ENCODE data around the gene ZSCAN21.
"Not testable (repeated sequence)": the region's sequence is repeated elsewhere in the genome, so short reads cannot be mapped to it uniquely, and the experiment has no call there.

Gene ZSCAN21

DNA sequence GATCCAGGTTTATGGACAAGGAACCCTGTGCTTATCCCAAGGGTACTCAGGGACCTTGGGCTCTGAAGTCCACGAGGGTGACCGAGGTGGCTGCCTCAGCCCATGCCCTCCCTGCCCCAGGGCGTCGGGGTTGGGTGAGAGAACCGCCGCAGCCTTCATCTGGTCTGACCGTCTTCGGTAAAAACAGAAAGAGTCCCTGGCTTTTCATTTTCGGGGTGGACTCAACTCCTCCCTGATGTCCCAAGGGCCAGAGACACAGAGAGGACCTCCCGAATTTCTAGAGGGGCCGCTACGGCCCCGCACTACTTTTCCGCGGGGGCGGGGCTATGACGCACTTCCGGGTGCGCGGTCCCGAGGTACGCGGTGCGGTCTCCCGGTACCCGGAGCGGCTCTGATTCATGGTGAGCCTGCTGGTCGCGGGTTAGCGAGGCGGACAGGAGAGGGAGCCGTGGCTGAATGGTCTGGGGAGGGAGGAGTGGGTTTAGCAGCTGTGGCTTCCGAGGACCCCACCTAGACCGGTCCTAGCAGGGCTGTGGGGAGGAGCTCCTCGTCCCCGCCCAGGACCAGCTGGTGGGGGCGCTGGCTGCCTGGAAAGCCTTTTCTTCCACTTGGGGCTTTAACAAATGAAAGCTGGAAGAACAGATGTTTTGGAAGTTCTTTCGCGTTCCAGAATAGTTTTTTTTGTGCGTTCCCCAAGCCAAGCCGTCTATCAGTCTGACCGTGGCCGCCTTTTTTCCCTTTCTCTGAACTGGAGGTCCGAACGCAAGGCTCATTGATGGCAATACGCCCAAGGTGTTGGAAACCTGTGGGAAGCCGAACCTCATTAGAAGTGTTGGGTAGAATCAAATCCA, at the start of gene ZSCAN21:
Gene ZSCAN21, plus strand, starts transcription at position 334 of the 851 bp plus-strand sequence. CDS start 7,233 bp downstream, outside the sequence.
- DNase-seq (ENCODE audit: low read depth in 3 of 3), result peak; percentile 56 to 77 (median 65)

DNA sequence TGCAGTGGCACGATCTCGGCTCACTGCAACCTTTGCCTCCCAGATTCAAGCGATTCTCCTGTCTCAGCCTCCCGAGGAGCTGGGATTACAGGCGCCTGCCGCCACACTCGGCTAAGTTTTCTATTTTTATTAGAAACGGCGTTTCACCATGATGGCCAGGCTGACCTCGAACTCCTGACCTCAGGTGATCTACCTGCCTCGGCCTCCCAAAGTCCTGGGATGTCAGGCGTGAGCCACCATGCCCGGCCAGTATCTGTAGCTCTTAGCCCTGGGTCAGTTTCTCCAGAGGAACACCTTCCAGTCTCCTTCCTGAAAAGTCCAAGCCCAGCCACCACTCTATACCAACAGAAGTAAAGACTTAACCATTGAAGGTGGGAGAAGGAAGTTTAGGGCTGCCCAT, 49.3 kb upstream of the ZSCAN21 start:
- no peak for DNase-seq (ENCODE audit: low read depth in 3 of 3)

DNA sequence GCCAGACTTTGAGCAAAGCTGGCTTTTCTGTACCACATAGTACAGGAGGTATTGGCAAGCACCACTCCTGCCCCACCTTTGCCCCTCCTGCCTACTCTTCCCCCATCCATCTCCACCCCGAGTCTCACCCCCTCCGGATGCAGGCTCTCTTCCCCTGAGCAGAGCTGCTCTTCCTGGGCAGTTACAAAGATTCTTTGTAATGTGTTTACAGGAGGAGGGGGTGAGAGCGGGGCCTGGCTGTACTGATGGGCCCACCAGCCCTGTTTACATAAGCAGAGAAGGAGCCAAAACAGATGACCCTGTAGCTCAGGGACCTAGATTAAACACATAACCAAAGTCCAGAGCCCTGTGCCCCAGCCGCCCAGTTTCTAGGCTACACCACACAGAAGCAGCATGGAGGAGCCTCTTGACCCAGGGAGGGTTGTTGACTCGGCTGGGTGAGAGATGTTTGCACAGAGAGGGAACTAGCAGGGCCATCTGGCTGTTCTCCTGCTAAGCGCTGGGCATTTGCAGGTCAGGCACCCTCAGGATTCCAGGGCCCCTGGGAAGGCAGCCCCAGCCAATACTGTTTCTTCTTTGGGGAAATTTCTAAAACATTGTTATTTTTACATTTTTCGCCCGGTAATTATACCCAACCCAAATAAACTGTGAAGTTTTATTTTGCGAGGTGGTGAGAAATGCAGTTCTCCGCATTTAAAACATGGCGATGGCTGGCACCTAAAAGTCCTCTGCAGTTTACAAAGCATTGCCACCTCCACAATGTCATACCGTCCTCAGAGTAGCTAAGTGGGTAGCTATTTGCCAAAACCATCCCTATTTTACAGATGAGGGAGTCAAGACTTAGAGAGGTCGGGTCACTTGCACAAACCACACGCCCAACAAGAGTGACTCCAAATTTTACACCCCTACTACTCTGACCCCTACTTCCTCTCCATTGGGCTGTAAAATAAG, 45.6 kb upstream of the ZSCAN21 start:
- no peak for DNase-seq (ENCODE audit: low read depth in 3 of 3)

DNA sequence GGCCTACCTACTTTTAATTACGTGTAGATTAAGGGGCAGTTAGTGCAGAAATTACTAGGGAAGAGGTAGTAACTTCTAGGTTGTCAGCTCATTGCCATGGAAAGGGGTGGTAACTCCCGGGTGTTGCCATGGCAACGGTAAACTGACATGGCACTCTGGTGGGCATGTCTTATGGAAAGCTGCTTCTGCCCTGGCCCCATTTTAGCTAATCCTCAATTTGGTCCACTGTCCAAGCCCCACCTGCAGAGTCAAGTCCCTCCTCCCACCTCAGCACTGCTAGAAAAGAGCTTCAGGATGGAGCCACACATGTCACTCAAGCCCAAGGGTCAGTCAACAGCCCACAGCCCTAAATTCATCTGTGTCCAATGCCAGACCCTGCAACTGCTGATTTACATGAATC, 41.7 kb upstream of the ZSCAN21 start:
- DNase-seq (ENCODE audit: low read depth in 3 of 3), result no peak

DNA sequence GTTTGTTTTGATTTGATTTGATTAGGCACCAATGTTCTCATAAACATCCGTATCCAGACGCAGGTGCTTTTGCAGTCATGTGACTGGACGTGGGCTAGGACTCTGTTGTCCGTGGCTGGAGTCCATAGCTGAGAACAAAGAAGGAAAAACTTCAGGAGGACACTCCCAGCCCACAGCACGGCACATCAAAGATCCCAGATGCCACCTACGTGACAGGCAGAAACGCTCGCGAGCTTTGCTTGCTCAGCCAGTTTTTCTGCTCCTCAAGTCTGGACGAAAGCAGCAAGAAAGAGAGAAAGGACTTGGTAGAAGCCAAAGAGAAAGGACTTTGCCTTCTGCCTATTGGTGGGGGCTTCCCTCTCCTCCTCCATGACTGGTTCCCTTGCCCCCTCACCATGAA, 41.0 kb upstream of the ZSCAN21 start:
- no peak for DNase-seq (ENCODE audit: low read depth in 3 of 3)

DNA sequence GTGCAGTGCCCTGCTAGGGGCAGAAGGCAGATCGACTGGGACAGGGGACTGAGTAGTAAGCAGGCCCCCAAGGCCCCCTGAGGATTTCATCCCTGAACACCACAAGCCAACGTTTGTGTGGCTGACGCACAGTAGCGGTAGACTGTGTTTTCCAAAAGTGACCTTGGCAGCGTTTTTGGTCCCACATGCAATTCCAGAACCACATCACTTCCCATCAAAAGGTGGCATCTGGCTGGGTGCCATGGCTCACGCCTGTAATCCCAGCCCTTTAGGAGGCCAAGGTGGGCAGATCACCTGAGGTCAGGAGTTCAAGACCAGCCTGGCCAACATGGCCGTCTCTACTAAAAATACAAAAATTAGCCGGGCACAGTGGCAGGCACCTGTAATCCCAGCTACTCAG, 39.6 kb upstream of the ZSCAN21 start:
- not testable (repeated sequence) for DNase-seq (ENCODE audit: low read depth in 3 of 3)

DNA sequence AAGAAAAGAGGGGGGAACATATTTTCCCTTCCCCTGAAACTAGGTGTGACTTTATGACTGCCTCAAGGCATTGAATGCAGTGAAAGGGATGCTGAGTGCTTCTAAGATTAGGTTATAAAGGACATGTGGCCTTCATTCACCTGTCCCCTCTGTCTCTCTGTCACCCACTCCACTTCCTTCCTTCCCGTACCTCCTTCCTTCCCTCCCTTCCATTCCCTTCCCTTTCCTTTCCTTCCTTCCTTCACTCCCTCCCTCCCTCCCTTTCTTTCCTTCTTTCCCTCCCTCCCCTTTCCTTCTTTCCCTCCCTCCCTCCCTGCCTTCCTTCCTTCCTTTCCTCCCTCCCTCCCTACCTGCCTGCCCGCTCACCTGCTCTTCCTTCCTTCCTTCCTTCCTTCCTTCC, 38.7 kb upstream of the ZSCAN21 start:
- no peak for DNase-seq (ENCODE audit: low read depth in 3 of 3)

DNA sequence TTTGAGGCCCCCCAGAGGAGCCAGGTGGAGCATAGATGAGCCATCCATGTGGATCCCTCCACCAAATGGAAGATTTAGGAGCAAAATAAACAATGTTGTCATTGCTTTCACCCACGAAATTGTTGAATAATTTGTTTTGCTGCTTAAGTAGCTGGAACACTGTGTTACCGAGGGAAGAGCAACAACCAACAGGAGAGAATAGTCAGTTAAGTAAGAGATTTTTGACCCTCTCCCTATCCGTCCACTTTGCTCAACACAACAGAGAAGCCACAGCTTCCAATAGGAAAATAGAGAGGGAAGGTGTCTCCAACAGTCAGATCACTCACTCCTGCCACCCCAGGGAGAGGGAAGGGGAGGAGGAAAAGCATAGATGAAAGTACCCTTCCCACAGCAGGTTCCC, 38.1 kb upstream of the ZSCAN21 start:
- no peak for DNase-seq (ENCODE audit: low read depth in 3 of 3)

DNA sequence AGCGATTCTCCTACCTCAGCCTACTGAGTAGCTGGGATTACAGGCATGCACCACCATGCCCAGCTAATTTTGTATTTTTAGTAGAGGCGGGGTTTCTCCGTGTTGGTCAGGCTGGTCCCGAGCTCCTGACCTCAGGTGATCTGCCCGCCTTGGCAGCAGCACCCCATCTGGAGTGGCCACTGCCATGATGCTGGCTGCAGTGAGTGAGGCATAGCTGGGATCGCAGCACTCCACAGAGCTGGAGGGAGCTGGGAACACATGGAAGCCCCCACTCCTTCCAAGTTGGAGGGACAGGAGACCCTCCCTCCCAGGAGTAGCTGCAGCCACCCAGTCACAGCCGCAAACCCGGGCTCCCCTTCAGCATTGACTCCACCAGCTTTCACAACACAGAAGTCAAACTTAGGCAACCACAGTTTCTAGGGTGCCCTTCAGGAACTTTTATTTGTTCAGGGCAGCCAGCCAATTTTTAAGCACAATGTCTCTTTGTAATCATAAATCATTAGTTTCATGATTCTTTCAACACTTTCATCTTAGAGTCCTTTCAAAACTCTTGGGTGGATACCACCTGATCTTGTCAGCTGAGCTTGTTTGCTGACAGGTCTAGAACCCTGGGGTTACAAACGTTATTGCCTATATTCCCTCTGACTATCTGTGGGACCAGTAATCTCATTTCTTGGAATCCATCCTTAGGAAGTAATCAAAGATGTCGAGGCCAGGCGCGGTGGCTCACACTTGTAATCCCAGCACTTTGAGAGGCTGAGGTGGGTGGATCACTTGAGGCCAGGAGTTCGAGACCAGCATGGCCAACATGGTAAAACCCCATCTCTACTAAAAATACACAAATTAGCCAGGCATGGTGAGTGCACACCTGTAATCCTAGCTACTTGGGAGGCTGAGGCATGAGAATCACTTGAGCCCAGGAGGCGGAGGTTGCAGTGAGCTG, 36.9 kb upstream of the ZSCAN21 start:
- not testable (repeated sequence) for DNase-seq (ENCODE audit: low read depth in 3 of 3)

DNA sequence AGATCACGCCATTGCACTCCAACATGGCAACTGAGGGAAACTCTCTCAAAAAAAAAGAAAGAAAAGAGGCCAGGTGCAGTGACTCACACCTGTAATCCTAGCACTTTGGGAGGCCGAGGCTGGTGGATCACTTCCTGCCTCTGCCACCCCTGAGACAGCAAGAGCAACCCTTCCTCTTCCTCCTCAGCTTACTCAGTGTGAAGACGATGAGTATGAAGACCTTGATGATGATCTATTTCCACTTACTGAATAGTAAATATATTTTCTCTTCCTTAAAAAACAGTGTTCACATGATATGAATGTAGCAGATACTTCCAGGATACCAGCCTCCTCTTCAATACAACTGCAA, 36.3 kb upstream of the ZSCAN21 start:
- peak in 1 of 3 donors; percentile 47 for DNase-seq (ENCODE audit: low read depth in 3 of 3)

DNA sequence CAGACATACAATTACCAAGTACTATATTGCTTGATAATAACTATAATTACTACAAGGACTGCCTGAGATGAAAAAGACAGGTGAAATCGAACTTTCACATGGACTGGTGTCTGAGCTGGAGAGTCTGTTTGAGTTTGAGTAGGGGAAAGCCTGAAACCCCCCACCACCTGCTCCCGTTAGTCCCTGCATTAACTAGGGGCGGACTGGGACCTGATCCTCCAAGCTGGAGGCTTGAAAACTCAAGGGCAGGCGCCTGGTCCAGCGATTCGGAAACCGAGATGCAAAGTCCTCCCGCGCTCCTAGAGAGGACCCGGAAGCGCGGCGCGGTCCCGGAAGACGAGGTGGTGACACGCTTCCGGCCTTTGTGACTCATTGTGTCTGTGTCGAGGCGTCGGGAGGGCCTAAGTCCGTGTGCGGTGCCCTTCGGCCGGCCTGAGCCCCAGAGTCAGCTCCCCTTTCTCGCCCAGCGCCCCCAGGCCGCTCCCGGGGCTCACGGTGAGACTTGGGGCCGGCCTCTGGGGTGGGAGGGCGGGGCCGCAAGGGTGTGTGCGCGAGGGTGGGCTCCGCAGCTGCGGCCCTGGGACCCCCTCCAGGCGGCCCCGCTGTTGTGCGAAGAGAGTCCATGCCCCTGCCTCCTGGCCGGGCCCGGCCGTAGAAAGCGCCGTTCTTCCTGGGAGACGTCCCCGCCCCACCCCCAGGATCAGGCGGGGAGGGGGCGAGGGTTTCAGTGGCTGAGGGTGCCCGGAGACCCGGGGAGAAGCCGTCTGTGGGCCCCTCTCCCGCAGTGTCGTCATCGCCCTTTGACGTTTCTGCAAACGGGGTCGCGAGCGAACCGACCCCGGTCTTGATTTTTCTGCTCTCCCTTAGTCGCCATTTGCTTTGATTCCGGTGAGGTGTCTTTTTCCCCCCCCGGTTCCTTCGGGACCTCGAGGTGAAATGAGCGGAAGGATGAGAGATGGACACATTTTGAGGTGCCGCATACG, 34.1 kb upstream of the ZSCAN21 start, which contains the start of gene ZKSCAN1:
Gene ZKSCAN1, plus strand, starts transcription at position 365 of the 983 bp plus-strand sequence. CDS start 7,911 bp downstream, outside the sequence.
- DNase-seq (ENCODE audit: low read depth in 3 of 3), result peak; percentile 71 to 76 (median 75)

DNA sequence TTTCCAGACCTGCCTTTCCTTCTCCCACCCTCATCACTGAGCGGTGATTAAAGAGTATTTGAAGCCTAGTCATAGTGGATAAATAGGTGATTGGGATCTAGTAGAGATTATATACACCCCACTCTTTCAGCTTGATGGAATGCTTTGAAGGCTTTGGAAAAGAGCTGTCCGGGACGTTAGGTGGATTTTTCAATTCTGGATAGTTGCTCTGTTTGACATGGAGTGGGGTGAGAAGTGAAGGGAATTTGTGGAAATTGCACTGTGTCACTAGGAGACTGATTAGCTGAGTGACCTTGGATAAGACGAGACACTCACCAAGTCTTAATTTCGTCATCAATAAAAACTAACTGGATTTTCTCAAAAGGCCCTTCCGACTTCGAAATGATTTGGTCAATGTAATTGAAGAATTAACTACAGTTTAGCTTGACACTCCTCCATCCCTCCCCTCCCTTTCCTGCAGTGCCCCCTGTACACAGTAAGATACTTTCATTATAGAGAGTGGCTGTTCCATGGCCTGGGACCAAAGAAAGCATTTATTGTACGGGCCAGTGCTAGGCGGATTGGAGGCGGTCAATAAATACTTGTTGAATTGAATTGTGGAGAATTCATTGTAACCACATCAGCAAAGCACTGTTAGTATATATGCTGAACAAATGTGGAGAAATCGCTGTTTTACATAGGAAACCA, 33.2 kb upstream of the ZSCAN21 start:
- no peak for DNase-seq (ENCODE audit: low read depth in 3 of 3)

DNA sequence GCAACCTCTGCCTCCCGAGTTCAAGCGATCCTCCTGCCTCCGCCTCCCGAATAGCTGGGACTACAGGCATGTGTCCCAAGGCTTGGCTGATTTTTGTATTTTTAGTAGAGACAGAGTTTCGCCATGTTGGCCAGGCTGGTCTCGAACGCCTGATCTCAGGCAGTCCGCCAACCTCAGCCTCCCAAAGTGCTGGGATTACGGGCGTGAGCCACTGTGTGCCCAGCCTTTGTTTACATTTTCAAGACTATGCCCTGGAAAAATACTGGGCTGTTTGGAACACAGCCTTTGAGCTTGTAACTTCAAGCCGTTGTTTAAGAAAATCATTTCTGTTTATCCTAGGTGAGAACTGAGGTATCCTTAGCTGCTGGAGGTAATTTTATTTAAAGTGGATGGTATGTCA, 32.3 kb upstream of the ZSCAN21 start:
- no peak for DNase-seq (ENCODE audit: low read depth in 3 of 3)

DNA sequence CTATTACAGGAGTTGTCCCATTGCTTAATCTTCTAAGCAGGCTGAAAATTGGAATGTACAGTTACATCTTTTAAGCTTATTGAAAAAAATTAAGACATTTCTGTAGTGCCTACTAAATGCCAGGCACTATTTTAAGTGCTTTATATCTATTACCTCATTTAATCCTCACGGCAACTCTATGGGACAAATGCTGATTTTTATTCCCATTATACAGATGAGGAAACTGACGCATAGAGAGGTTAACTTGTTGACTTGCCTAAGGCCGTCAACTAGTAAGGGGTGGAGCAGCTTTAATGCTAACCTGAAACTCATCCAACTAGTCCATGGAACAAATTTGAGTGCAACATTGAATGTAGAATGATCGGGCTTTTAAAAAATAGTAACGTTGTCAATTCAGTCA, 31.7 kb upstream of the ZSCAN21 start:
- no peak for DNase-seq (ENCODE audit: low read depth in 3 of 3)

DNA sequence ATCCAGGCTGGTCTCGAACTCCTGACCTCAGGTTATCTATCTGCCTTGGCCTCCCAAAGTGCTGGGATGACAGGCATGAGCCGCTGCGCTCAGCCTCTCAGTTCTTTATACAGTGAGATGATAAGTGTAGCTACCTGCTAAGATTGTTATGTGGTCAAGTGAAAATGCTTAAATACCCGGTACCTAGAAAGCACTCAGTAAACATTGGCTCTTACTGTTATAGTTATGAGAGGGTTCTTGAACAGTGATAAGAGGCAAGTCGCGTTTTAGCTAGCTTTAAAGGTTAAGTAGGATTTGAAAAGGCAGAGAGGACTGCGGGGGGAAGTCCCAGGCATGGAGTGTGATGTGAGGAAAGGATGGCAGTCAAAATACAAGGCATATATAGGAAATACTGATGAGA, 29.7 kb upstream of the ZSCAN21 start:
- no peak for DNase-seq (ENCODE audit: low read depth in 3 of 3)

DNA sequence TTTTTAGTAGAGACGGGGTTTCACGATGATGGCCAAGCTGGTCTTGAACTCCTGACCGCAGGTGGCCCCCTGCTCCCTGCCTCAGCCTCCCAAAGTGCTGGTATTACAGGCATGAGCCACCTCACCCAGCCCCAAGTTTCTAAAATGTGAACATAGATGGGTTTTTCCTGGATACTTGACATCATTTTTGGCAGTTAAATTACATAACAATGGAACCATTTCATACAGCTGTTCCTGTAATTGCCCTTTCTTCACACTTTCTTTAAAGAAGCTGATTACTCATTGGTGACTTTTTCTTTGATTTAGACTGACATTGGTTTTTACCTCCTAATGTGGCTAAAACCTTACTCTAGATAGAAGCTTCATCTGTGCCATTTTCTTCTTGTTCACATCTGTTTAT, 28.3 kb upstream of the ZSCAN21 start:
- no peak for DNase-seq (ENCODE audit: low read depth in 3 of 3)

DNA sequence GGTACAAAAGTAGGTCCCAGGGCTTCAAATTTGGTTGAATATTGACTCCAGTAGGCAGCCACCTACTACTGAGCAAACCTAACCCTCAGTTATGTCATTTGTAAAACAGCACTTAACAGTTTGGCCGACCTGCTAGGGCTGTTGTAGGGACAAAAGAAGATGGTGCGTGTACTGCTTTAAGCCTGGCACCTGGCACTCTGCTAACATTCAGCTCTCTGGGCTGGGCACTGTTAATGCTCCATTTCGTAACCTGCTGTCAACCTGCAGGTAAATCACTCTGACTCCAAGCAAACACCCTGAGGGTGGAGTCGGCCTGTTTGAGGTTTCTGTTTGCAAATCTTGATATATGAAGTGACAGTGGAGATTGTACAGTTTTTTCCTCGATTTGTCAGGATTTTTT, 27.0 kb upstream of the ZSCAN21 start:
- no peak for DNase-seq (ENCODE audit: low read depth in 3 of 3)

DNA sequence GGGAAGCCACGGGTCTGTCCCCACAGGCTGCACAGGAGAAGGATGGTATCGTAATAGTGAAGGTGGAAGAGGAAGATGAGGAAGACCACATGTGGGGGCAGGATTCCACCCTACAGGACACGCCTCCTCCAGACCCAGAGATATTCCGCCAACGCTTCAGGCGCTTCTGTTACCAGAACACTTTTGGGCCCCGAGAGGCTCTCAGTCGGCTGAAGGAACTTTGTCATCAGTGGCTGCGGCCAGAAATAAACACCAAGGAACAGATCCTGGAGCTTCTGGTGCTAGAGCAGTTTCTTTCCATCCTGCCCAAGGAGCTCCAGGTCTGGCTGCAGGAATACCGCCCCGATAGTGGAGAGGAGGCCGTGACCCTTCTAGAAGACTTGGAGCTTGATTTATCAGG, 26.0 kb upstream of the ZSCAN21 start:
- DNase-seq (ENCODE audit: low read depth in 3 of 3), result no peak

DNA sequence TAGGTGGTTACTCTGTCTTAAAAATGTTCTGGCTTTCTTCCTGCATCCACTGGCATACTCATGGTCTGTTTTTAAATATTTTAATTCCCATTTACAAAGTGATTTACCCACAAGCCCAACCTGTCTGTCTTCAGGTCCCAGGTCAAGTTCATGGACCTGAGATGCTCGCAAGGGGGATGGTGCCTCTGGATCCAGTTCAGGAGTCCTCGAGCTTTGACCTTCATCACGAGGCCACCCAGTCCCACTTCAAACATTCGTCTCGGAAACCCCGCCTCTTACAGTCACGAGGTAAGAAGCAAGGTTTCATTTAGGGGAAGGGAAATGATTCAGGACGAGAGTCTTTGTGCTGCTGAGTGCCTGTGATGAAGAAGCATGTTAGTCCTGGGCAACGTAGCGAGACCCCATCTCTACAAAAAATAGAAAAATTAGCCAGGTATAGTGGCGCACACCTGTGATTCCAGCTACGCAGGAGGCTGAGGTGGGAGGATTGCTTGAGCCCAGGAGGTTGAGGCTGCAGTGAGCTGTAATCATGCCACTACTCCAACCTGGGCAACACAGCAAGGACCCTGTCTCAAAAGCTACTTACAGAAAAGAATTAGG, 25.5 kb upstream of the ZSCAN21 start:
- no peak for DNase-seq (ENCODE audit: low read depth in 3 of 3)

Data from stimulated activated CD4-positive, alpha-beta T cell treated with anti-CD3 and anti-CD28 coated beads, TNF-alpha, amount 100 ng/mL, for 48 hours (primary cell).